Measurements from ENCODE around the gene AKT1S1.

Gene AKT1S1

DNA sequence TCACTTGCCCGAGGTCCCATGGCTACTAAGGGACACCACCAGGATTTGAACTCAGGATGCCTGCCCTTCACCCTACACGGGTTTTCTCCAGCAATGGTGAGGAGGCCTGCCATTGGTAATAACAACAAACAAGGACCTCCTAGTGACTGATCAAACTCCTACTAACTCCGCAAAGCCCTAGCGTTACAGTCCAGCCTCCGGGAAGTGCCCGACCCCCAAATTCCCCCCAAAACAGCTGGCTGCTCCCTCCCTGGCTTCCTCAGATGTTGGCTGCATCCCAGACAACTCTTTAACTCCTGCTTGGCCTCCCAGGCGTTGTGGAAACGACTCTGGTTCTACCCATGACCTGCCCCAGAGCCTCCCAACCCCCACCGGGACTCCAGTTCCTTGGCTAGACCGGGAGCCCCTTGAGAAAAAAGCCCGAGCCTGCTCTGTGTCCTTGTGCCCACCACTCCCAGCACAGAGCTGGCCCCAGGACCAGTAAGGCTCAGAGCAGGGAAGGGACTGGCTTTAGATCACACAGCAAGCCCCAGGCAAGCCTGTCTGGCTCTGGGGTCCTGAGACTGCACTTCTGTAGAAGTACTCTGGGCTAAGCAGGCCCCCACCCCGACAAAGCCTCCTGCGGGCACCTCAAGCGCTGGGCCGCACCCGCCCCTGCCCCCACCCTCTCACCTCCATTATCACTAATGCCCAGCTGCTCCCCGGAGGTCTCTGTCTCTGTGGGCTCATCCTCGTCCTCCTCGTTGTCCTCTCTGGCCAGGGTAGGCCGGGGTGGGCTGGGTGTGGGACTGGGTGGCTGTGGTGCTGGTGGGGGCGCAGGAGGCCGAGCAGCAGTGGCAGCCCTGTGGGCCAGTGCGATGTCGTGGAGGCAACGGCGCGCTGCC, 4.7 kb downstream of the AKT1S1 start:
- Histone ChIP-seq H3K4me1 (ENCODE audit: control insufficient read depth in 1 of 2, insufficient read depth in 2 of 2, low read length in 2 of 2) (peaks cover 11 to 32% of the 10 kb centered on the region in 2 donors), H3K27ac (ENCODE audit: low read length) (no peak overlapping the region), H3K36me3 (ENCODE audit: control insufficient read depth in 1 of 2, insufficient read depth in 2 of 2, low read length in 2 of 2) (peaks cover 5 to 10% of the 10 kb centered on the region in 2 donors)

DNA sequence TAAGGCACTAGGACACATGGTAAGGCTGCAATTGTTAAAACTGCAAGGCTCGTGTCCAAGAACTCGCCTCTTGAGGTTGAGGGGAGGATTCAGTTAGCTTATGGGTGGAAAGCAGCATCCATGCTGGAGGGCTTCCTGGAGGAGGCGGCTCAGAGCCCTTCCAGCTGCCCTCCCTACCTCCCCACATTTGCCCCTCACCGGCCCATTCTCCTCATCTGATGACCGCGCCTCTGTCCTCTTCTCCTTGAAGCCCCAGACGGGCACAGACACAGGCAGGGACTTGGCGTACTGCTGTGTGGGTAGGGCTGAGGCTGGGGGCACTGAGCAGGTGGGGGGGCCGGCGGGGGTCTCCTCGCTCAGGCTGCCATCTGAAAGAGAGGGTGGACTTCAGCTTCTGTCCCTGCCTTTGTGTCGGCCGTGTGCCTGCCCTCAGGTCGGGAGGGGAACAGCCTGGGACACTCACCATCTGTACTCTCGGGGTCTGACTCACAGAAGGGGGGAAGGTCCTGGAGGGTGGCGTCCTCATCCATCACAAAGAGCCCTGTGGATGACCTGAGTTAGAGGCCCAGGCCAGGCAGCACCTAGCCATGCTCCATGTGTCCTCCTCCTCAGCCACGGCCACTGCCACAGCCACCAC, 5.7 kb downstream of the AKT1S1 start:
- peaks cover 11 to 36% of the 10 kb centered on the region in 2 donors for H3K4me1 ChIP-seq (ENCODE audit: control insufficient read depth in 1 of 2, insufficient read depth in 2 of 2, low read length in 2 of 2)
- peaks cover 3 to 5% of the 10 kb centered on the region in 2 donors for H3K36me3 ChIP-seq (ENCODE audit: control insufficient read depth in 1 of 2, insufficient read depth in 2 of 2, low read length in 2 of 2)
- no peak overlapping the region for H3K4me3 ChIP-seq (ENCODE audit: low read depth in 1 of 2, low read length in 2 of 2)
- H3K9me3 ChIP-seq (ENCODE audit: control insufficient read depth in 1 of 2, low read length in 2 of 2) = no peaks in the 10 kb centered on the region
- H3K27me3 ChIP-seq (ENCODE audit: low read depth, low read length) = no peaks in the 10 kb centered on the region
- H3K27ac ChIP-seq (ENCODE audit: low read length) = no peak overlapping the region

More for the DNA sequence above, 4.7 kb downstream of the AKT1S1 start:
- H3K27me3 ChIP-seq (ENCODE audit: low read depth, low read length) = no peaks in the 10 kb centered on the region
- no peak overlapping the region for H3K4me3 ChIP-seq (ENCODE audit: low read depth in 1 of 2, low read length in 2 of 2)
- no peaks in the 10 kb centered on the region for H3K9me3 ChIP-seq (ENCODE audit: control insufficient read depth in 1 of 2, low read length in 2 of 2)

DNA sequence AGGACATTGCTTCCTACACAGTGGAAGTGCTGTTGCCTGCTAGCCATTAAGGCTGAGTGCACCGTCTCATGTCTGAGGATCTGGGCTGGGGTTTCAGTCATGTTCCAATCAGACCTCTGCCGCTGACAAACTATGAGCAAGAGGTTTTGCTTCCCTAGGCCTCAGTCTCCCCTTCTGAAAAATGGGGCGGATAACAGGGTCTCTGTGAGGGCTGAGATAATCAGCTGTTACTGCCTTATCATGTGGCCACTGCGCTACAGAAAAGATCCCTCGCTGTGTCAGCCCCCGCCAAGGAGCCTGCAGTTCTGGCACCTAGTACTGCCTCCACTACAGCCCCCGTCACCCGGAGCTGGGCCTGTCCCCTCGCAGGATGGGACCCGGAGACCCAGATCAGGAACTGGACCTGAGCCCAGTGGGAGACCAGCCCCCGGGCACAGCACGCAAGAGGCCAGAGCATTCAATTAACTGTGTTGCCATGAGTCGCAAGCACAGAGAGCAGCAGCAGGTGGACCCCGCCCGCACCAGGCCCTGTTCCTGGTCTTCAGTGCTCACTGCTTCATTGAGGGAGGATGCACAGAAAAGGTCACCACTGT, 6.8 kb downstream of the AKT1S1 start:
- Histone ChIP-seq H3K9me3 (ENCODE audit: control insufficient read depth in 1 of 2, low read length in 2 of 2) (no peaks in the 10 kb centered on the region), H3K27me3 (ENCODE audit: low read depth, low read length) (no peaks in the 10 kb centered on the region), H3K4me3 (ENCODE audit: low read depth in 1 of 2, low read length in 2 of 2) (peak overlapping the region; percentile 54 to 64), H3K27ac (ENCODE audit: low read length) (peak overlapping the region; percentile 75), H3K36me3 (ENCODE audit: control insufficient read depth in 1 of 2, insufficient read depth in 2 of 2, low read length in 2 of 2) (peaks cover 0 to 5% of the 10 kb centered on the region in 2 donors), H3K4me1 (ENCODE audit: control insufficient read depth in 1 of 2, insufficient read depth in 2 of 2, low read length in 2 of 2) (peaks cover 6 to 41% of the 10 kb centered on the region in 2 donors)

DNA sequence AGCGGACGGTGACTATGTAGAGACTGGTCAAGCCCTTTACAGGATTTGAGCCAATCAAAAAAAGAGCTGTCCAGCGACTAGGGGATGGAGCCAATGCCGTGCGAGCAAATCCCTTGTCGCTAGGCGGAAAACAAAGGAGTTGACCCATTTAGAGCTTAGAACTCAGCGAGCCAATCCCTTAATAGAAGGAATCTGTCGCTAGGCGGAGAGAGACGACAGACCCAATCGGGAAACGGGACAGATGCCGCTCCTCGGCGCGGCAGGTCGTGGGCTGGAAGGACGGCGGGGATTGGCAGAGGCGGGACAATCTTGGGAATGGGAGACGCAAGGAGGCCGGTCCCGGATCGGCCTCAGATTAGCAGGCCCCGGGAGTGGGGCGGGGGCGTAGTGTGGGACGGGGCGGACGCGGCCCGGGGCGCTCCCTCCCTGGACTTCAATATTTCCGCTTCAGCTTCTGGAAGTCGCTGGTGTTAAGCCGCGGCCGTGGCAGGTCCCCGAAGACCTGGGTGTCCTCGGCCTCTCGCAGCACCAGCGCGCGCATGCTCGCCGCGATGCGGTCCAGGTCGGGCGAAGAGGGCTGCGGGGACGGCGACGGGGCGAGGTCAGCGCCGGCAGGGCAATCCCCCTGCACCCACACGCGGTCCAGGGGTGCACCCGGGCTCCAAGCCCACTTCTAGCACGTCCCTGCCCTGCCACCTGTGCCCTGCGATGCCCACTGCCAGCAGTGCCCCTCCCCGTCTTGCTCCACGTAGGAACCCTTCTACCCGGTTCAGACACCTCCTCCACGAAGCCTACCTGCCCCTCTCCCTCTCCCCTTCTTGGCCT, 7.5 kb downstream of the AKT1S1 start:
- peak overlapping the region; percentile 75 for H3K27ac ChIP-seq (ENCODE audit: low read length)
- no peaks in the 10 kb centered on the region for H3K27me3 ChIP-seq (ENCODE audit: low read depth, low read length)
- peaks cover 6 to 41% of the 10 kb centered on the region in 2 donors for H3K4me1 ChIP-seq (ENCODE audit: control insufficient read depth in 1 of 2, insufficient read depth in 2 of 2, low read length in 2 of 2)
- H3K4me3 ChIP-seq (ENCODE audit: low read depth in 1 of 2, low read length in 2 of 2) = peak overlapping the region; percentile 55 to 64
- H3K9me3 ChIP-seq (ENCODE audit: control insufficient read depth in 1 of 2, low read length in 2 of 2) = no peaks in the 10 kb centered on the region
- peaks cover 0 to 9% of the 10 kb centered on the region in 2 donors for H3K36me3 ChIP-seq (ENCODE audit: control insufficient read depth in 1 of 2, insufficient read depth in 2 of 2, low read length in 2 of 2)

DNA sequence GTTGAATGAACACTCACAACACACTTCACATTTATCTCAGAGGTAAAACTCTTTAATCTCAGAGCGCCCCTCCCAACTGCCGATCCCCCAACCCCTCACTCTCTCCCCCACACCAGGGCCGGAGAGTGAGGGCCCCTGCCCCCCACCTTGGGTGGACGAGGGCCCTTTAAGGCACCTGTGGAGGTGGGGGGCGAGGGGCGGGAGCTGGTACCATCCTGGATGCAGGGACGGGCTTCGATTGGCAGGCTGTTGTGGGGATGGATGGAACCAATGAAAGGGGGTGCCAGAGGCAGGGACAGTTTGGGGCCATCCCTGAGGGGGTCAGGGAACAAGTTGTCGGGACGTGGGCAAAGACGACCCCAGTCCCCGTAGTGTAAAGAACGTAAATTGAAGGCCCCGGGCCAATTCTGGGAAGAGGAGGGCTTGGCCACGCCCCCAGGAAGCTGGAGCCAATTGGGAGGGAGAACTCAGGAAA, 8.1 kb downstream of the AKT1S1 start:
- Histone ChIP-seq H3K27ac (ENCODE audit: low read length) (peak overlapping the region; percentile 77), H3K4me3 (ENCODE audit: low read depth in 1 of 2, low read length in 2 of 2) (peak overlapping the region; percentile 55 to 64), H3K27me3 (ENCODE audit: low read depth, low read length) (no peaks in the 10 kb centered on the region), H3K4me1 (ENCODE audit: control insufficient read depth in 1 of 2, insufficient read depth in 2 of 2, low read length in 2 of 2) (peaks cover 6 to 37% of the 10 kb centered on the region in 2 donors), H3K9me3 (ENCODE audit: control insufficient read depth in 1 of 2, low read length in 2 of 2) (no peaks in the 10 kb centered on the region), H3K36me3 (ENCODE audit: control insufficient read depth in 1 of 2, insufficient read depth in 2 of 2, low read length in 2 of 2) (peaks cover 3 to 11% of the 10 kb centered on the region in 2 donors)

DNA sequence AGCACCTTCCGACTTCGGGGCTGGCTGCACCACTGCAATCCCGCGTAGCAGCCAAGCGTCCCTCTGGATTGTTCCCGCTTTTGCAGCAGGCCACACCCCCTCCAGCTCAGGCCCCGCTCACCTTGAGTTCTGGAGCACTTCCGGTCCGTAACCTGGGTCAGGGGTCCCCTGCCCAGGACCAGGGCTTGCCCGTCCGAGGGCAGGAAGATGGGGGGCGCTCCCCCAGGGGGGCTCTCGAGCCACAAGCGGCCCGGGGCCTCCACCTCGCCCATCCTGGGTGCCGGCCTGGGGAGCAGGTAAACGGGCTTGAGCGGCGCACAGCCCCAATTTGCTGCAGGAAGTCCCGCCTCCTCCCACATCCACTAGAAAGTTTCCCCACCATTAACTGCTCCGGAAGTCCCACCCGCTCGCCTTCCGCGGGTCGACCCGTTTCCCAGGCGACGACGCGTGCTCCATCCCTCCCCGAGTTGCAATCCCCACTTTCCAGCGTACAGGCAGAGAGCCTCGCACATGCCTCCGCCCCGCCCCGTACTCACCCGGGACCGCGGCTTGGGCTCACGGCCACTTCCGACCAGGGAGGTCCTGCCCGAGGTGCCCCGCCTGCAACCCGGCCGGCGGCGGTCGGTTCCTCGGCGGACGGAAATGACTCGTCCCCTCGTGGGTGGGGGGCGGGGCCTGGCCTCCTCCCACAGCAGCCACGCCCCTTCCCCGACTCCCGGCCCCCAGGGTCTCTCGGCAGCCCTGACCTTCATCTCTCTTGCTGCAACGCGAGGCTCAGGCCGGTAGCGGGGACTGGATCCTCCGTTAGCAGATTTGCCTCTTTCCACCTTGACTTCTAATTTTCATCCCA, 10.0 kb downstream of the AKT1S1 start, which contains the start of gene PNKP:
TSS of gene PNKP (minus strand) at position 644 of the 850 bp plus-strand sequence. CDS start at position 272, 372 bp downstream.
- Histone ChIP-seq H3K9me3 (ENCODE audit: control insufficient read depth in 1 of 2, low read length in 2 of 2) (no peaks in the 10 kb centered on the region), H3K4me1 (ENCODE audit: control insufficient read depth in 1 of 2, insufficient read depth in 2 of 2, low read length in 2 of 2) (peaks cover 6 to 37% of the 10 kb centered on the region in 2 donors)

DNA sequence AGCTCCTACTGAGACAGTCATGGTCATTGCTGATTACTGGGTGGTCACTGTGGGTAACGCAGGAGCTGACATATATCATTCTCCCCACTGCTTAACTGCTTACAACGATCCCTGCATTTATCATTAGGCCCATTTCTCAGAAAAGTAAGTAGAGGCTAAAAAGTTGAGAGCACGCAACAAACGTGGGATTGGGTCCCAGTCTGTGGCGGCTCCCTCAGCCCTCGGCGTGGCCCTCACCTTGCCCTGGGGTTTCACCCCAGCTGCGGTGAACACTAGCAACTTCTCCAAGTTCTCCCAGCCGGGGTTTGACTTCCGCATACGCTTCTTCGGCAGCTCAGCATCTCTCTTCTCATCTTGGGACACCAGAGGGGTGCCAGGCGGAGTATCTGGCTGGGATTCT, 12.3 kb downstream of the AKT1S1 start:
- H3K4me1 ChIP-seq (ENCODE audit: control insufficient read depth in 1 of 2, insufficient read depth in 2 of 2, low read length in 2 of 2) = peaks cover 0 to 26% of the 10 kb centered on the region in 2 donors
- H3K27me3 ChIP-seq (ENCODE audit: low read depth, low read length) = no peaks in the 10 kb centered on the region
- no peak overlapping the region for H3K4me3 ChIP-seq (ENCODE audit: low read depth in 1 of 2, low read length in 2 of 2)
- no peaks in the 10 kb centered on the region for H3K9me3 ChIP-seq (ENCODE audit: control insufficient read depth in 1 of 2, low read length in 2 of 2)
- no peak overlapping the region for H3K27ac ChIP-seq (ENCODE audit: low read length)
- H3K36me3 ChIP-seq (ENCODE audit: control insufficient read depth in 1 of 2, insufficient read depth in 2 of 2, low read length in 2 of 2) = peaks cover 18 to 34% of the 10 kb centered on the region in 2 donors

More for the DNA sequence above, 10.0 kb downstream of the AKT1S1 start, which contains the start of gene PNKP:
- H3K27me3 ChIP-seq (ENCODE audit: low read depth, low read length) = no peaks in the 10 kb centered on the region
- peak within 1 kb of the TSS; percentile 76 to 82 for H3K4me3 ChIP-seq (ENCODE audit: low read depth in 1 of 2, low read length in 2 of 2)
- peaks cover 13% of the 10 kb centered on the region in 2 donors for H3K36me3 ChIP-seq (ENCODE audit: control insufficient read depth in 1 of 2, insufficient read depth in 2 of 2, low read length in 2 of 2)
- H3K27ac ChIP-seq (ENCODE audit: low read length) = peak within 1 kb of the TSS; percentile 91

DNA sequence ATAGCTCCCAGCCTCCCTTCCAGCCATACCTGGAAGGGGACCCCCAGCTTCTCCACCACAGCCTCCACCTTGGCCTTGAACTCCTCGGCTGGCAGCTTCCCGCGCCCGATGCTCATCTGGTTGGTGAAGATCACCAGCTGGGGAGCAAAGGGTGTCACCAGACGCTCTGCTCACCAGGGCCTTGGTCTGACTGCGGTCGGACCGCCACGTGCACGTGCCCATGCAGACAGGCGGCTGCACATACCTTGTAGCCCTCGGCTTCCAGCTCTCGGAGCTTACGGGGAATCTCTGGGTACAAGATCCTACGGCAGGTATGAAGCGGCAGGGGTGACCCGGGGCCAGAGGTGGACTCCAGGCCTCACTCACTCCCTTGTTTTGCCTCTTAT, 13.2 kb downstream of the AKT1S1 start:
- H3K27ac ChIP-seq (ENCODE audit: low read length) = no peak overlapping the region
- no peaks in the 10 kb centered on the region for H3K27me3 ChIP-seq (ENCODE audit: low read depth, low read length)
- no peaks in the 10 kb centered on the region for H3K9me3 ChIP-seq (ENCODE audit: control insufficient read depth in 1 of 2, low read length in 2 of 2)
- H3K36me3 ChIP-seq (ENCODE audit: control insufficient read depth in 1 of 2, insufficient read depth in 2 of 2, low read length in 2 of 2) = peaks cover 18 to 41% of the 10 kb centered on the region in 2 donors
- H3K4me1 ChIP-seq (ENCODE audit: control insufficient read depth in 1 of 2, insufficient read depth in 2 of 2, low read length in 2 of 2) = peaks cover 0 to 22% of the 10 kb centered on the region in 2 donors
- no peak overlapping the region for H3K4me3 ChIP-seq (ENCODE audit: low read depth in 1 of 2, low read length in 2 of 2)

DNA sequence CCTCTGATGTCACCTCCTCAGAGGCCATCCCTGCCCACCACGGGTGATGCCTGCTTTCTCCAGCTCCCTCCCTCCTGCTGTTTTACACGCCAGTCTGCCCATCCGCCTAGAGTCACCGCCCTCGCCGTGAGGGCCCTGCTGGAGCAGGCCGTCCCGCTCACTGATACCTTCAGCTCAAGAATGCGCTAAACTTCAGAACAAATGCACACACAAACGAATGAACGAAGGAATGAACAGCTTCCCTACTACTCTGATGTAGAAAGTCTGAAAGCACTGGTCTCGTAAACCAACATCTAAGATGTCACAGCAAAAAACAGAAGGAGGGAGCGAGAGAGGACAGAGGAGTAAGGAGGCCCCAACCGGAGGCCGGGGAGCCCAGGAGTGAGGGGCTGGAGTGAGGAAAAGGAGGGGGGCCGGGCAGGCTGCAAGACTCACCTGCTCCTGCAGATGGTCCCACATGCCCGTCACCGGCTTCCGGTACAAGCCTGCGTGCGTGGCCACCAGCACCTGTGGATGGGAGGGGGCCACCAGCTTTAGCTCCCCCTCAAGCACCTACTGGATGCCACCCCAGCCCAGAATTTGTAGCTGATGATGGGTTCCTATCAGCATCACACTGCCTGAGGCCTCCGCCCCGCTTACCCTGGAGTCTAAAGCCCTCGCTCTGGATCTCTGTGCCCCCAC, 13.8 kb downstream of the AKT1S1 start:
- peaks cover 0 to 21% of the 10 kb centered on the region in 2 donors for H3K4me1 ChIP-seq (ENCODE audit: control insufficient read depth in 1 of 2, insufficient read depth in 2 of 2, low read length in 2 of 2)
- H3K9me3 ChIP-seq (ENCODE audit: control insufficient read depth in 1 of 2, low read length in 2 of 2) = no peaks in the 10 kb centered on the region
- H3K36me3 ChIP-seq (ENCODE audit: control insufficient read depth in 1 of 2, insufficient read depth in 2 of 2, low read length in 2 of 2) = peaks cover 18 to 46% of the 10 kb centered on the region in 2 donors
- no peak overlapping the region for H3K4me3 ChIP-seq (ENCODE audit: low read depth in 1 of 2, low read length in 2 of 2)
- H3K27me3 ChIP-seq (ENCODE audit: low read depth, low read length) = no peaks in the 10 kb centered on the region
- no peak overlapping the region for H3K27ac ChIP-seq (ENCODE audit: low read length)

Data from muscle layer of duodenum (tissue), 2 donors.